Muscle of arm (tissue), 12 donors: Measurements from ENCODE around the gene GNAS. TPM values are rescaled to one million over a fixed set of nuclear protein-coding genes. Genes with fewer than 3 reads are reported as not detected.
"Not testable (repeated sequence)": the region's sequence is repeated elsewhere in the genome, so short reads cannot be mapped to it uniquely, and the experiment has no call there.

ENCODE experiments used
- DNase-seq: peaks from one replicate; pipeline ENCODE4 v3.0.0-alpha.2; 2013
- polyA plus RNA-seq, 12 donors: library from polyadenylated mRNA; unstranded; fragments of 120-200 nt; gene quantifications; one replicate each; pipeline ENCODE4 v1.2.1, GENCODE V29; 2013; ENCODE audit not compliant: insufficient read length in 12 of 12

The GNAS gene
- polyA plus RNA-seq, 12 donors: 1,830 to 3,969 (median 3,341) TPM

GRCh38 chr20:58822748-58823730 is 29.5 kb upstream of the GNAS start:
- DNase-seq: no peak

DNA sequence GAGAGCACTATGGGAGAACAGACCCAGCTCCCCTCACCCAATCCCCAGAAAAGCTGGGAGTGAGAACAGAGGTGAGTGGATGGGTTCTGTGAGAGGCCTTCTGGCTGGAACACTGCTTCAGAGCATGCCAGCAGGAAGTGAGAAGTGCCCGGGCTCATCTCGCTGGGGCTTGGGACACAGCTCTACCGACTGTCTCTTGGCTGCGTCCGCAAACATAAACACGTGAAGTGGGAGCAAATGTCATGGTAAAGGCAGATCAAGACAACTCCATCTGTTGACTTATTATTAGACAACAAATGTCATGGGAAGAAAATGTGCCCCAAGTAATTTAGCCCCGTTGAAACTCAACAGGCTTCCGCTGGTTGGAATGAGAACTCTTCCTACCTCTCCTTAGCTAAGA is 27.7 kb upstream of the GNAS start:
- DNase-seq: no peak

DNA sequence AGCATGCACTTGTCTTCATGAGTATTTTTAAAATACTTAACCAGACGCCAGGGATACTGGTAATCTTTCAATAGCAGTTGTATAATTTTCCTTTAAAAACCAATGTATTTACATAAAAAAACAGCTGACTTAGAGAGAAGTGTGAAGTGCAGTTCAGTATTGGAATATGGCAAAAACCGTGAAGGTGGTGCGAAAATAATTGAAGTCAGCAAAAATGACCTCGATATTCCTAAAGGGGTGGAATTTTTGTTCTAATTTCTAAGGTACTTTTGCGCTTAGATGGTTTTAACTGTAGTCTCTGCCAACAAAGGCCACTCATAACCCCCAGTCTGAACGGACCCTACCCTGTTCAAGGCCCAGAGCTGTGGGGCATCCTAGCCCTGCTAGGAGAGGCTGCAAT is 27.1 kb upstream of the GNAS start:
- DNase-seq: no peak

DNA sequence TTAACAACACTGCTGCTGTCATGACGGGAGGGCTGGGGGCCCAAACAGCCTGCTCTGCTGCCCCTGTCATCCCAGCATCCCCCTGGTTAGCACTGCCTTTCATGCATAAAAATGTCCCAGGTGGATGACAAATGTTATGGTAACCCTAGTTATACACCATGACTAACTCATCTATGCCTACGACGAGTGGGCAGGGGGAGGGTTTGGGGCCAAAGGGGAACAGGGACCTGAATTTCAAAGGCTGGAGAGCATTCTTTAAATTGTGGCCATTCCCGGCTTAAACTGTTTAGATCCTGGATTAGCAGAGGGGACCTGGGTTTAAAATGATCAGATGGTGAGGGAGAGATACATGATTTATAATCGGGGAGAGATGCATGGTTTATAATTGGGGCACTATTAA is 26.2 kb upstream of the GNAS start:
- DNase-seq: no peak

- no peak for DNase-seq
Observed at GRCh38 chr20:58828136-58828535, 24.4 kb upstream of the GNAS start.

DNA sequence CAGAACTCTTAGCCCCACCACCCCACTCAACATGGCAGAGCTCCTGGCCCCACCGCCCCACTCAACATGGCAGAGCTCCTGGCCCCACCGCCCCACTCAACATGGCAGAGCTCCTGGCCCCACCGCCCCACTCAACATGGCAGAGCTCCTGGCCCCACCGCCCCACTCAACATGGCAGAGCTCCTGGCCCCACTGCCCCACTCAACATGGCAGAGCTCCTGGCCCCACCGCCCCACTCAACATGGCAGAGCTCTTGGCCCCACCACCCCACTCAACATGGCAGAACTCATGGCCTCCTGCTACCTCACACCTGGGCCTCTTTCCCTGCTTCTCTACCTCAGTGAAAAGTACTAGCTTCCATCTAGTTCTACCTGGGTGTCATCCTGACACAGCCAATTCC is 23.7 kb upstream of the GNAS start:
- DNase-seq: not testable (repeated sequence)

DNA sequence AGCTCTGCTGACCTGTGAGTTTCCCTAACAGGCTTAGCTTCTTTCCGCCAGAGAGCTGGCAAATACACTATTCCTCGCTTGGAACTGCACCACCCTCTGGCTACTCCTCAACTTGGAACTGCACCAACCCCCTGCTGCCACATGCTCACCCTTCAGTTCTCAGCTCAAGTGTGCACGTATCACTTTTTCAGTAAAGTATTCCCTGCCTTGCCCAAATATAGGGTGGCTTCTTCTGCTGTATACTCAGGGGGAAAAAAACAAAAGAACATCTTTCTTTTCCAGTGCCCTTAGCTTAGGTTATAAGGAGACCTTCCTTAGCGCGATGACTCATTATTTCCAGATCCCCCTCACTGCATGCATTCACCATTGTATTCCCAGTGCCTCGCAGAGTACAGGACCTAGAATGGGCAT is 23.0 kb upstream of the GNAS start:
- DNase-seq: peak; percentile 49

GRCh38 chr20:58832457-58832856 is 20.1 kb upstream of the GNAS start:
- DNase-seq: no peak

DNA sequence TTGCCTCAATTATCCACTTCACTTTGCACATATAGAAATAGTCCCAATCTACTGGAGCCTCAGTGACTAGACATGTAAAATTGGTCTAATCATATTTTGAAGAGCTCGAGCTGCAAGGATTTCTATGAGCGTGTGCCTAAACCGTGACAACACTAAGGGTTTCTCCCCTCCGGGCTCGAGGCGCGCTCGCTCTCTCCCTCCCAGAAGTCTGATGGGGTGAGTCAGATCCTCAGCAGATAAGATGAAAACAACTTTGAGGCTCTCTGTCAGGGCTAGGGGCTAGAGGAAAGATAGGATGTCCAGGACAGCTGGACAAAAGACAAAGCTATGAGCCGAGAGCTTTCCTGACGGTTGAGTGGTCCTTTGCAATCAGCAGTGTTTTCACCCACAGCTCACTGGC is 18.6 kb upstream of the GNAS start:
- no peak for DNase-seq

- DNase-seq: no peak
Observed at GRCh38 chr20:58835231-58835630, 17.3 kb upstream of the GNAS start.

DNA sequence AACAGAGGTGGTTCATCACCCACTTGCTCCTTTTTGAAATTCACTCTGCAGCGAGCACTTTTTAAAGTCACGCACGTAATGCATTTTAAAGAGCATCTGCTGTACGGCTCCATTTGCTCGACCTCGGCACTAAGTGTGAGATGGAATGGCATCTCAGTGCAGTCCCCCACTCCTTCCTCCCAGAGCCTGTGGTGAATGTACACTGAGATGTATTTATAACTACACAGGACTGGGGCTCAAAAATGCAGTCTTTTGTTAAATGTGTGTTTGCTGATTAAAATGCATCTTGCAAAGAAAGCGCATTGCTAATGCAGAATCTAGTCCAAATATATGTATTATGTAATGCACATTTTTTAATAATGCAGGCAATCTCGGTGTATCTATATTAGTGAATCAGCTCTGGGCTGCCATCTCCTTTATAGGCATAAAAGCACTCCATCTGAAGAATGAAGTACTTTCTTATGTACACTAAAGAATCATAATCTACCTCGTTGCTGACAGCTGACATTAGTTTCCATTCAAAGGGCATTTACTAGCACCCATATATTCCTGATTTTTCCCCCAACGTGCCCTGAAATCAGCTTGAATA is 15.8 kb upstream of the GNAS start:
- DNase-seq: no peak

DNA sequence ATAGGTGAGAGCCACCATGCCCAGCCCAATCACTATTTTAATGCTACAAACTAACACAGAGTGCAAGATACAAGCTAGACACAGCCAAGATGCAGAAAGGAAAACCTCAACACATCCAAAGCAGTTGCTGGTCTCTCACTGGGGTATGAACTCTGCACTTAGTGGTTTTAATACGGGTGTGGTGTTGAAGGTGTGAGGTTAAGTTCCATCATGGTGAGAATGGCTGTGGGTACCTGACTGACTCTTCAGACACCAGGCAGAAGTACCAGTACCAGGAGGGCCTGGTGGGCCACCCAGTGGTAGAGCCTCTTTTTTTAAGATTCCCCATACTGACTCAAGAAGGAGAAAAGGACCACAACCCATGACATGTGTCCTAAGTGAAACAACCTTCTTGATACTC is 14.8 kb upstream of the GNAS start:
- no peak for DNase-seq

DNA sequence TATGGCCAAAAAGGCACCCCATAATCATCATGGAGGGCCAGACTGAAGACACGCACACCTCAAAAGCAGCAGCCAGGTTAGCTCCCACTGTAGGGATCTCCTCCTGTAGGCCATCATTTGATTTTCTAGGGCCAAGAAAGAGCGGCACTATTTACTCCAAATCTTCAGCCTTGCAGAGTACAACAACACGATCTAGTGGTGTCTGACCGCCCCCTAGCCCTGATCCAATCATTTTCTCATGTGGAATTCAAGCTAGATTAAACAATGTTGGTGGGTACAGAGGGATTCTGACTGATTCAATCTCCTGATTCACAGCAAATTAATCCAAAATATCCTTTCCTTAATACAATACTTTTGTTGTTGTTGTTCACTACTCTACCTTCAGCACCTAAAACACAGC is 14.3 kb upstream of the GNAS start:
- DNase-seq: no peak

DNA sequence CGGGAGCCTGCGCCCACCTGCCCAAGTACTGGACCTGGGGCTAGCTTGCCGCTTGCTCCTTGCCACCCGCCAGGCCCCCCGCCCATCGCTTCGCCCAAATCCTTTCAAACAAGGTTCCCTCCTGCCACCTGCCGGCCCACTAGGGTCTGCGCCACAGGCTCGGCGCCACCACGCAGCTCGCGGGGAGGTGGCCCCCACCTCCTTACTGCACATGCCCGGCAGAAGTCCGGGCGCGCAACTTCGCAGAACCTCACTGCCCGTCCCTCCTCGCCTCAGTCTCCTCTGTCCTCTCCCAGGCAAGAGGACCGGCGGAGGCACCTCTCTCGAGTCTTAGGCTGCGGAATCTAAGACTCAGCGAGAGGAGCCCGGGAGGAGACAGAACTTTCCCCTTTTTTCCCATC is 13.0 kb upstream of the GNAS start:
- DNase-seq: peak; percentile 74

DNA sequence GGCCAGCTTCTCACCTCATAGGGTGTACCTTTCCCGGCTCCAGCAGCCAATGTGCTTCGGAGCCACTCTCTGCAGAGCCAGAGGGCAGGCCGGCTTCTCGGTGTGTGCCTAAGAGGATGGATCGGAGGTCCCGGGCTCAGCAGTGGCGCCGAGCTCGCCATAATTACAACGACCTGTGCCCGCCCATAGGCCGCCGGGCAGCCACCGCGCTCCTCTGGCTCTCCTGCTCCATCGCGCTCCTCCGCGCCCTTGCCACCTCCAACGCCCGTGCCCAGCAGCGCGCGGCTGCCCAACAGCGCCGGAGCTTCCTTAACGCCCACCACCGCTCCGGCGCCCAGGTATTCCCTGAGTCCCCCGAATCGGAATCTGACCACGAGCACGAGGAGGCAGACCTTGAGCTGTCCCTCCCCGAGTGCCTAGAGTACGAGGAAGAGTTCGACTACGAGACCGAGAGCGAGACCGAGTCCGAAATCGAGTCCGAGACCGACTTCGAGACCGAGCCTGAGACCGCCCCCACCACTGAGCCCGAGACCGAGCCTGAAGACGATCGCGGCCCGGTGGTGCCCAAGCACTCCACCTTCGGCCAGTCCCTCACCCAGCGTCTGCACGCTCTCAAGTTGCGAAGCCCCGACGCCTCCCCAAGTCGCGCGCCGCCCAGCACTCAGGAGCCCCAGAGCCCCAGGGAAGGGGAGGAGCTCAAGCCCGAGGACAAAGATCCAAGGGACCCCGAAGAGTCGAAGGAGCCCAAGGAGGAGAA is 12.3 kb upstream of the GNAS start:
- DNase-seq: no peak

DNA sequence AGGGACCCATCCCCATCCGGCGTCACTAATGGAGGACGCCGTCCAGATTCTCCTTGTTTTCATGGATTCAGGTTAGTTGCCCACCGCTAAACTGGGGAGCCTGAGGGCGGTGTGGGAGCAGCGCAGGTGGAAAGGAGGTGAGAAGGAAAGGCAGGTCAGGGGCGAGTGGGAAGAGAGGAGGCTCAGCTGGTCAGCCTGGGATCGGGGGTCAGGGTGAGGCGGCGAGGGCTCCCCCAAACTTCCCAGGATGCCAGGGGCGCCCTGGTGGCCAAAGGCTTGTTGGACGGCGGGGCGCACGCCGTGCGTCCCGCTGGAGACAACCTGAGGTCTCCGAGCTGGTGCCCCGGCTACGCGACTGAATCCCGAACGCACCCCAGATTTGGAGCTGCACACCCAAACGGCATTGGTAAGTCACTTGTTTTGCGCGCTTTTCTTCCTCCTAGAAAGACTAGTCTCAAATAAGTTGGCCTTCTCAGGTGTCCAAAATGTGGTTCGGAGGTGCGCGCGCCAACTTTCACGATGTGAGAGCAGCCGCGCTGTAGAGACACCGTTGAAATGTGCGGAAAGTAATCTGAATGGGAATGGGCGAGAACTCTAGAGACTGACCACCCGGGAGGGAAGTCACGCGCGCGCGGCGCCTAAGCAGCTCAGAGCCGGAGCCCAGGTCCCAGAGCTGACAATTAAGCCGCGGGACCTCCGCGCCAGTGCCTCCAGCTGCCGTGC is 11.5 kb upstream of the GNAS start:
- DNase-seq: no peak

DNA sequence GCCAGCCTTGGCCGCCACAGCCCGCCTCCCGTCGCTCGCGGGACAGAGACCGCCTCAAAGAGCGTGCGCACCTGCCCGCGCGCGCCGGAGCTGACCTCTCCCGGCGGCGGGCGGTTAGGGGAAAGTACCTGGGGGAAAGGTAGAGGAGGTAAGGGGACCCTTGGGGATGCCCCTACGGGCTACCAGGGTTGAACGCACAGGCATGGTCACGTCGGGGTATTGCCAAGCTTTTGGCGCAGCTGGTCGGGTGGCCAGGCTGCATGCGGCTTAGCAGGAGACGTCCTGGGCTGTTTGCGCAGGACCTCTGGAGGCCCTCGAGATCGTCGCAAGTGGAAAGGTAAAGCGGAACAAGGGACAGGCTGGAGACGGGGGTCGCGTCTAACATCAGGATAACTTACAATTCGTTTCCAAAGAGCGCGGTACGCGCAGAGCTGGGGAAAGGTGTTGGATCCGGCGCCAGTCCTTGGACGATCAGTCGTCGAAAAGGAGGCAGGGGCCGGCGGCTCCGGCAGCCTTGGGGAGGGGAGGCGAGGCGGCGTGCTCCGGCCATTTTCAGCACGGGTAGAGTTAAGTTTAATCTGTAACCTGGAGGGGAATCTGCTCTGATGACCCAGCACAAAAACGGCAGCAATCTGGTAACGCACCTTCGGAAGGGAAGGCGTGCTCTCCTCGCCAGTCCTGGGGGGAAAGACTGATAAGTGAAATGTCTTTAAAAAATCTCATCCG is 10.8 kb upstream of the GNAS start:
- no peak for DNase-seq

DNA sequence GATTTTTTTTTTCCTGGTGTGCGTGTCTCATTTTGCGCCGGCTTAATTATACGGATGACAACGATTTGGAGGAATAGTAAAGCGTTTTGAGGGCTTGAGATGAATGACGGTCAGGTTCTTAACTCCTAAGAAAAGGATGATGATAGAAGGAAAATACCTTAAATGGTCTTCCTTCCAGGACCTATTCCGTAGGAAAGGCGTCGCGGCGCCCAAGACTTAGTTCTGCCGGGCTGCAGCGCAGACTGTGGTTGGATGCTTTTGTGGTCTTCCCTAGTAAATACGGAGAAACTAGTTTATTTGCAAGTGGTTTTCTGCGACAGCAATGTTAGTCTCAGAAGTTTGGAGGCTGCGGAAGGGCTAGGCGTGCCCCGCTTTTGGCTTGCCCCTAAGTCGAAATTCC is 10.2 kb upstream of the GNAS start:
- no peak for DNase-seq

GRCh38 chr20:58843128-58843556 is 9.4 kb upstream of the GNAS start:
- DNase-seq: no peak

DNA sequence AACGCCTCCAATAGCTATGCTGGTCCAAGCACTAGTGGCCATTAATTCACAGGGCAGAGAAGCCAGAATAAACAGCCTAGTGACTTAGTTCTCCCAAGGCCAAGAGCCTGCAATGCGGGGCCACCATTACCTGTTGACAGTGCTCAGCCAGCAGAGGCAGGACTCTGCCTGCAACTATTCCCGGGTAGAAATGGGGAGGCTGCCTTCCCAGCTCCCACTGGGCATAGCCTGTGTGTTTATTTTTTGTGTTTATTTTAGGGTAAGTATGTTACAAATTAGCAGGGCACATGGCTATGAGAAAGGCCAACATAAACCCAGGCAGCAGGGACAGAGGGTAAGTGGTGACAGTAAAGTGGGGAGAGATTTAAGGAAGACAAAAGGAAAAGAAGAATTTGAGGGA is 6.8 kb upstream of the GNAS start:
- no peak for DNase-seq

DNA sequence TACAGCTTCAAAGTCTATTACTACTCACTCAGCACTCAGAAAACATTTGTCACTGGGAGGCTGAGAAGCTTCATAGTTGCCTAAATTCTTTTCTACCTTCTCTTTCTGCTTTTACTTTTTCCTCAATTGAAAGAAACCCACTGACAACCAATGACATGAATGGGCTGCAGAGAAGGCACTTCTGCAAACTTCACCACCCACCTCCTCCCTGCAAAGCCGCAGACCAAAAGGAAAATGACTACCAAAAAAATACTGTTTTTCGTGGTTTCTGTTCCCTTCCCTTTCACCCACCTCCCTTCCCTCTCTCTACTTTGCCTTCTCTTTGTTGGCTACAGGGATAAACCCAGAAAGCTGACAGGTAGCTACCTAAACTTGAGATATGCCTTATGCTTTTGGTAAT is 5.1 kb upstream of the GNAS start:
- no peak for DNase-seq
